ENCODE measurements around the gene CUTC. TPM values are rescaled to one million over a fixed set of nuclear protein-coding genes. Genes with fewer than 3 reads are reported as not detected.

CUTC gene
- total RNA-seq, 1 experiment from 2014 or later, result 21.6 TPM

DNA sequence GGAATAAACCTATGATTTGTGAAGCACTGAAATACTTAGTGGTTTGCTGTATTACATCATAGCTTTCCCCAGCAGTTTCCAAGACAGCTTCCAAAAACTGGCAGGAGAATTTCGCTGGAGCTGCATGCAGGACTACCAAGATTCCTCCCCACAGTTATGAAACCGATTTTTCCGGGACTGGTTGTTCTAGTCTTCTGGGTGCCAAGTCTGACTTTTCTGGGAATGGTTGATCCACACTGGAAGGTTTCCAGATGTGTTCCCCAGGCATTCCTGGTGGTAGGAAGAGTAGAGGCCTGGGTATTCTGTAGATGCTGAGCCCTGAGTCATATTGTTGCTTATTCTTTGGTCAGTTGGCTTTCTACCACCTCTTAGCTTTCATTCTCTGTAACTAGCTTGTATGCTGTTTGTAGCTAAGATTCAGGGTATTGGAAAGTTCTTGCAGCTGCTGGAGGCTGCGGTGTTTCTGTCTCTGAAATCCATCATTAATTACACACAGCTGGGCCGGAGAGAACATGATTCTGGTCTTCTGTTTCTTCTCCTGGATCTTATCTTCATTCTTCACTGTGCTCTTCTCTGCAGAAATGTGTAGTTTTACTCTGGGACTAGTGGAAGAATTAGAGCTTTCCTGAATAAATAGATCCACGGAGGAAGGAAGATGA is 56.7 kb downstream of the CUTC start:
- no peaks in the 10 kb centered on the region for H3K9me3 ChIP-seq (ENCODE audit: control insufficient read depth, low read depth, low read length)
- no peak for DNase-seq
- WGBS (ENCODE audit: extremely low coverage, insufficient read length, low lambda C conversion rate), result no CpG with 5 or more reads among the region's 6 CpGs
- TF ChIP-seq, protein P1, sequence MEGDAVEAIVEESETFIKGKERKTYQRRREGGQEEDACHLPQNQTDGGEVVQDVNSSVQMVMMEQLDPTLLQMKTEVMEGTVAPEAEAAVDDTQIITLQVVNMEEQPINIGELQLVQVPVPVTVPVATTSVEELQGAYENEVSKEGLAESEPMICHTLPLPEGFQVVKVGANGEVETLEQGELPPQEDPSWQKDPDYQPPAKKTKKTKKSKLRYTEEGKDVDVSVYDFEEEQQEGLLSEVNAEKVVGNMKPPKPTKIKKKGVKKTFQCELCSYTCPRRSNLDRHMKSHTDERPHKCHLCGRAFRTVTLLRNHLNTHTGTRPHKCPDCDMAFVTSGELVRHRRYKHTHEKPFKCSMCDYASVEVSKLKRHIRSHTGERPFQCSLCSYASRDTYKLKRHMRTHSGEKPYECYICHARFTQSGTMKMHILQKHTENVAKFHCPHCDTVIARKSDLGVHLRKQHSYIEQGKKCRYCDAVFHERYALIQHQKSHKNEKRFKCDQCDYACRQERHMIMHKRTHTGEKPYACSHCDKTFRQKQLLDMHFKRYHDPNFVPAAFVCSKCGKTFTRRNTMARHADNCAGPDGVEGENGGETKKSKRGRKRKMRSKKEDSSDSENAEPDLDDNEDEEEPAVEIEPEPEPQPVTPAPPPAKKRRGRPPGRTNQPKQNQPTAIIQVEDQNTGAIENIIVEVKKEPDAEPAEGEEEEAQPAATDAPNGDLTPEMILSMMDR (conservative IDR thresholded peaks at IDR 0.05), result no peak
- H3K23ac ChIP-seq (ENCODE audit: insufficient read length, low read depth, low read length), result no peak overlapping the region
- H2BK12ac ChIP-seq (ENCODE audit: insufficient read length, low read depth, low read length), result no peak overlapping the region
- H3K27ac ChIP-seq (ENCODE audit: insufficient read length, low read depth, low read length), result no peak overlapping the region
- peaks cover 2% of the 10 kb centered on the region; the same call in 1 of the 2 replicates for H3K27me3 Mint-ChIP-seq (ENCODE audit: low read depth)
- H2AFZ ChIP-seq (ENCODE audit: low read length), result no peak overlapping the region
- no peak overlapping the region for H4K8ac ChIP-seq (replicated peaks; ENCODE audit: insufficient read length, low read depth, low read length)
- no peak overlapping the region for H3K14ac ChIP-seq (ENCODE audit: insufficient read depth, low read length)
- no peak overlapping the region for H4K91ac ChIP-seq (ENCODE audit: insufficient read length, low read depth, low read length)
- no peaks in the 10 kb centered on the region for H3K79me2 ChIP-seq (ENCODE audit: insufficient read depth, low read length)
- H3K27ac Mint-ChIP-seq, result no peak overlapping the region; a peak in 1 of 7 replicates
- H2BK120ac ChIP-seq (ENCODE audit: low read depth, low read length, poor library complexity, severe bottlenecking), result no peak overlapping the region
- no peaks in the 10 kb centered on the region for H4K20me1 ChIP-seq (ENCODE audit: control insufficient read depth, insufficient read depth, insufficient read length)
- H2AK5ac ChIP-seq (ENCODE audit: insufficient read length, low read length), result no peak overlapping the region
- H3K4me3 Mint-ChIP-seq, result no peak overlapping the region
- H3K9me3 Mint-ChIP-seq, result peaks cover 0 to 3% of the 10 kb centered on the region in 2 experiments; a peak in 2 of 5 replicates
- H3T11ph ChIP-seq (ENCODE audit: low read length), result no peak overlapping the region
- no peak overlapping the region for H2BK15ac ChIP-seq (ENCODE audit: low read depth, low read length)
- peaks cover 20% of the 10 kb centered on the region in 2 experiments for H3K4me1 Mint-ChIP-seq
- no peaks in the 10 kb centered on the region for H3K23me2 ChIP-seq (ENCODE audit: insufficient read length, low read depth, low read length, poor library complexity, severe bottlenecking)
- H3K9ac ChIP-seq (ENCODE audit: extremely low read depth, insufficient read length, low read length), result no peak overlapping the region
- H2BK20ac ChIP-seq (ENCODE audit: low read depth, low read length, poor library complexity, severe bottlenecking), result no peak overlapping the region
- H3K4ac ChIP-seq (ENCODE audit: low read depth, low read length), result no peak overlapping the region
- H3K27me3 ChIP-seq (ENCODE audit: insufficient read depth, low read length), result no peaks in the 10 kb centered on the region
- H2BK5ac ChIP-seq (ENCODE audit: insufficient read length, low read length), result no peak overlapping the region
- no peak overlapping the region for H3K18ac ChIP-seq (ENCODE audit: insufficient read length, low read depth, low read length)
- H3K4me1 ChIP-seq (ENCODE audit: insufficient read depth, low read length), result peaks cover 6% of the 10 kb centered on the region
- H3K36me3 Mint-ChIP-seq (ENCODE audit: insufficient read depth in 1 of 3, low read depth in 3 of 3), result no peaks in the 10 kb centered on the region
- H3K79me1 ChIP-seq (ENCODE audit: insufficient read depth, low read depth, low read length, poor library complexity, severe bottlenecking), result no peaks in the 10 kb centered on the region
- no peak overlapping the region for H3K4me2 ChIP-seq (ENCODE audit: insufficient read depth, insufficient read length, low read length)
- no peak overlapping the region for H3K56ac ChIP-seq (ENCODE audit: insufficient read length, low read depth, low read length)
- H4K5ac ChIP-seq (ENCODE audit: insufficient read length, low read depth, low read length), result no peak overlapping the region

Measured in H9 (cell line).